ENCODE results near the gene MDFIC.

Gene MDFIC

DNA sequence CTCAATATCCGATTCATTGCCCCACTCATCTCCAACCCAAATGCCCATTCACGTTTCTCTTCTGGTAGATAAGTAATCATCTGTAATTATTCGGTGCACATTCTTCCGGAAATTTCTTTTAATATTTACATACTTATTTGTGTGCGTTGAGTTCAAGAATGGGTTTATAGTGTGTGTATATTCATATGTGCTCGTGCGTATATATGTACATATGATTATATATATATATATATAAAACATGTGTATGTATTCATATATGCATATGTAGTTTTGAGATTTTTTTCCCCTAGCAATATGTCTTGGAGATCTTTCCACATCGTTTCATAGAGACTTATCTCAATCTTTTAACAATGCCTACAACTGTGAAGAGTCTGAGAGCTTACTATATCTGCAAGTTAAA is 118.2 kb downstream of the MDFIC start:
- DNase-seq (ENCODE audit: low read depth): no peak

- DNase-seq (ENCODE audit: low read depth): no peak
Observed at GRCh38 chr7:115040495-115040894, 118.6 kb downstream of the MDFIC start.

DNA sequence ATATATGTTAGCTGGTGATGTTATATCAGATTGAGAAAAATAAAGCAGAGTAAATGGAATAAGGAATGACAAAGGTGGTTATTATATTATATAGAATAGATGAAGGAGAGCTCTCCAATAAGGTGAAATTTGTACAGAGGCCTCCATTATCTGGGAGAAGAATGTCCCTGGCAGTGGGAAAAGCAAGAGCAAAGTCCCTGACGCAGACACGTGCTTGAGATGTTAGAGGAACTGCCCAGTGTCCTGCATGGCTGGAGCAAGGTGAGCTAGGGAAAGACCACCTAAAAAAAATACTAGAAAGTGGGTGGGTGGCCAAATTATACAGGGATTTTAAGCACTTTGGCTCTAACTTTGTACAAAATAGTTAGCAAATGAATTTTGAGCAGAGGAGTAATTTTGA is 120.7 kb downstream of the MDFIC start:
- DNase-seq (ENCODE audit: low read depth): no peak

GRCh38 chr7:115043605-115044004 is 121.7 kb downstream of the MDFIC start:
- no peak for DNase-seq (ENCODE audit: low read depth)

DNA sequence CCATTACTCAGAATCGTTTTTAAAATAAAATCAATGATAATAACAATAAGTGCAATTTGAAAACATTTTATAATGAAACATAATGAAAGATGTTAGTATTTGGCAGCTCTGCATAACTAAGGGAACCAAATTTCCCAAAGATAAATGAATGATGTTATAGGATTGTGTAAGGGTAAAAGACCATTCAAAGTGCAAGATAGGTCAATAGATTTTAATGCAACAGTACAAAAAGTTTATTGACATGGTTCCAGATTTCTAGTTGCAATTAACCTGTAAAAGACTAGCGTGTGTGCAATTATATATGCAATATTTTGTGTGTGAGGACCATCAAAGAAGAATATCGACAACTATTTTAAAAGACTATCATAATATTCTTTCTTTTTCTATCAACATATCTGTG is 122.3 kb downstream of the MDFIC start:
- DNase-seq (ENCODE audit: low read depth): no peak

DNA sequence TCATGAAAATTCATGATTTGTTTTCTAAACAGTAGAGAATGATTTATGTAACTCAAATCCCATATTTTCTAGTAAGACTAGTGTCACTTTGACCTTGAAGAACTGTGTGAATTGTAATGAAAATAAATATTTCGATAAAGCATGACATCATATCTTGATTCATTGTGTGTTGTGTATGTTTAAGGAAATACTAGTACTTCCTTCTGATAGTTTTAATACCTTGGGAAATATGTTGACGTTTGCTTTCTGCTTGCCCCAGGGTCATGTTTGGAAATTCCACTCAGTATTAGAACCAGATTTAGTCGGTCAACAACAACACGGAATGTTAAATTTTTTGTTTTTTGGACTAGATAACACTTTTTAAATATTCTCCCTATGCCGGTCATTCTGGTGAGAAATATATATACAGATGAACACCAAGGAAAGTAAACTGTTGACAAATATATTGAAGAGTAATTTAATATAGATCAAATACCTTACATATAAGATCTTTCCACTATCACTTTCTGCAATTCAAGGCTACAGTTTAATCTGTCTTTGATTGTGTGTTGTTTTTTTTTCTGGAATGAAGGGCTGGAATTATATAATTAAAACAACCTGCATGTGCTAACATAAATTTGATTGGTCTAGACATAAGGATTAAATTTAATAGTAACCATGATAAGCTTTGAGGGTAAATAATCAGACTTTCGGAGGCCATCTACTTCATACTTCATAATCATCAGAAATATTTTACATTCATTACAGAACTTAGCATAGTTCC is 126.2 kb downstream of the MDFIC start:
- DNase-seq (ENCODE audit: low read depth): no peak

- no peak for DNase-seq (ENCODE audit: low read depth)
Observed at GRCh38 chr7:115052706-115053105, 130.8 kb downstream of the MDFIC start.

DNA sequence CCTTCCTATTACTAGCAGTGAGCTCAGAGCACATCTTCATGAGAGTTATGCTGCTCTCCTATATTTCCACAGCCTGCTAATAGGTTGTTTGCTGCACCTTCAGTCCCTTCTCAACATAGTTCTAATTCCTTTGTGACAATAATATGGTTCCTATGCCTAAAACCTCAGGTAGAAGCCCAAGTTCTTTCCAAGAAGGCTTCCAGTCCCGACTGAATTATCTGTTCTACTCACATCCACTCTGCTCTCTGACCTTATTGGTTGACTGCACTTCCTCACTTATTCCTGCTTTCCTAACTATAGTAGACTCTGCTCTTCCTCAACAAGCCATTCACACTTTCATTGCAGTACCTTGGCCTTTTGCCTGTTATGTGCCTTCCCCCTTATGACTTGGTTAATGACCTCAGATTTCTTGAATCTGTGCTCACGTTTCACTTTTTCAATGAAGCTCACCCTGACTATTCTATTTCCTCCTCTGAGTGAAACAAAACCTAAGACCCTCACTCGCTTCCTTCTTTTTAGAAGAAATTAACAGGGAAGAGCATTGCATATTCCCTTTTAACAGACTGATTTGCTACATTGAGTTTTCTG is 132.7 kb downstream of the MDFIC start:
- DNase-seq (ENCODE audit: low read depth): no peak

- DNase-seq (ENCODE audit: low read depth): no peak
Observed at GRCh38 chr7:115056019-115056418, 134.1 kb downstream of the MDFIC start.

- no peak for DNase-seq (ENCODE audit: low read depth)
Observed at GRCh38 chr7:115058726-115059125, 136.8 kb downstream of the MDFIC start.

GRCh38 chr7:115059321-115059720 is 137.4 kb downstream of the MDFIC start:
- DNase-seq (ENCODE audit: low read depth): no peak

DNA sequence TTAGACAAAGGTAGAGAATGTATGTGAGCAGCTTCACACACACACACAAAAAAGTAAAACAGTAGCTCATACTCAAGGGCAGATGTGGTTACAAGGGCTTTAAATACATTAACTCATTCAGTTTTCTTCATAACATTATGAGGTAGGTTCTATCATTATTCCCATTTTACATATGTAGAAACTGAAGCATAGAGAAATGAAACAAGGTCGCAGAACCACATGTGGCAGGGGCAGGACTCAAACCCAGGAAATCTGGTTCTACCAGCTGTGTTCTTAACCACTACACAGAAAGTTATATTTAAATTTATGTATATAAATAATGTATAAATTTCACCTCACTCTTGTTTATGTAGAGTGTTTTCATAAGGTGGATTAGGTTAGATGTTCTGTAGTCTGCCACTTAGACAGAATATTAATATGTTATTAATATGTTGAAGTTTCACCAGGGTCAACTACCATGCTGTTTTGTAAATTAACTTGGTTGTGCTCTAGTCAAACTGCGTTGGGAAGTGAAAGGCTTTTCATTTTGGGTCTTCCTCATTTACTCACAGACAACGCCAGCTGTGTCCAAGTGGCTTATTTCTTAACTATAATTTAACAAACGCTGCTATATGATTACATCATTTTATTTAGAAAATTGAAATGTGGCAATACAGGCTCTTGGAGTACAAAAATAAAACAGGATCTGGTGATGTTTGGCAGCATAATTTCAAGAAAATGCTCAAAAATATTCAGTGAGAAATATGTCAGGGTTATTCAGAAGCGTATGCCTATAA is 138.4 kb downstream of the MDFIC start:
- no peak for DNase-seq (ENCODE audit: low read depth)

DNA sequence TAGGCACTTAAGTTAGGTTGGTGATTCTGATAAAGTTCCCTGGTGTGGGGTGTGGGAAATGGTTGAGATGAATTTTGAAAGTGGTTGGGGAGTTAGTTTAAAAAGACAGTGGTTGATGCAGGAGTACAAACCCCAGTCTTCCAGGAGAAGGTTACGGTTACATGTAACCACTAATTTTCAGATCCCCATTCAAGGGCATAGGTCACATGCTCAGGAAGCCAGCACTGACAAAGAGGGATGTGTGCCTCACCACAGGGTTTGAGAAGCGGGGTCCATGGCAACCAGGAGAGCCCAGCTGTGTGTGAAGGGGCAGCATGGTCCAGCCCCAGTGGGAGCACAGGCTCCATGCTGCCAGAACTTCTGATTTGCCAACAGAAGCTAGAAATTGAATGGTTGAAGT is 144.2 kb downstream of the MDFIC start:
- no peak for DNase-seq (ENCODE audit: low read depth)

GRCh38 chr7:115066634-115067033 is 144.7 kb downstream of the MDFIC start:
- no peak for DNase-seq (ENCODE audit: low read depth)

GRCh38 chr7:115068220-115068619 is 146.3 kb downstream of the MDFIC start:
- DNase-seq (ENCODE audit: low read depth): no peak

Data from stimulated activated CD8-positive, alpha-beta memory T cell treated with anti-CD3 and anti-CD28 coated beads, Interleukin-12 subunit alpha, Interleukin-12 subunit beta, amount 100 ng/mL, for 1 hour (primary cell).